WI38 (cell line): ENCODE results near the gene LGI2.
"Not testable (repeated sequence)": the region's sequence is repeated elsewhere in the genome, so short reads cannot be mapped to it uniquely, and the experiment has no call there.

Experiments used
- H3K4me3 ChIP-seq: 2 replicates; pipeline ENCODE4 v1.5.1; 2011; ENCODE audit warnings: low read depth, mild to moderate bottlenecking, control low read depth, low read length
- CTCF ChIP-seq: IDR thresholded peaks from 2 replicates; pipeline ENCODE4 v1.5.1; 2012; ENCODE audit warnings: low read depth, mild to moderate bottlenecking, control low read depth, low read length

Gene LGI2

GRCh38 chr4:25069014-25069413 is 38.3 kb upstream of the LGI2 start:
- TF ChIP-seq CTCF, result no peak
- H3K4me3 ChIP-seq, result no peak overlapping the region

- H3K4me3 ChIP-seq, result no peak overlapping the region
- no peak for TF ChIP-seq CTCF
Measured at GRCh38 chr4:25068386-25068785, 37.6 kb upstream of the LGI2 start.

- no peak overlapping the region for H3K4me3 ChIP-seq
- TF ChIP-seq CTCF, result no peak
Measured at GRCh38 chr4:25065932-25066590, 35.3 kb upstream of the LGI2 start.

GRCh38 chr4:25065431-25065858 is 34.7 kb upstream of the LGI2 start:
- no peak overlapping the region for H3K4me3 ChIP-seq

GRCh38 chr4:25064447-25064846 is 33.7 kb upstream of the LGI2 start:
- not testable (repeated sequence) for H3K4me3 ChIP-seq

More at GRCh38 chr4:25065431-25065858, 34.7 kb upstream of the LGI2 start:
- TF ChIP-seq CTCF, result no peak

GRCh38 chr4:25063116-25063515 is 32.4 kb upstream of the LGI2 start:
- TF ChIP-seq CTCF, result no peak
- no peak overlapping the region for H3K4me3 ChIP-seq

GRCh38 chr4:25062098-25062497 is 31.4 kb upstream of the LGI2 start:
- TF ChIP-seq CTCF, result no peak
- H3K4me3 ChIP-seq, result no peak overlapping the region

GRCh38 chr4:25061602-25062001 is 30.9 kb upstream of the LGI2 start:
- no peak overlapping the region for H3K4me3 ChIP-seq
- TF ChIP-seq CTCF, result no peak
